Skeletal muscle tissue (tissue), 4 donors: ENCODE data around the gene EPB42. TPM values are rescaled to one million over a fixed set of nuclear protein-coding genes. Genes with fewer than 3 reads are reported as not detected.

Experiments used
- H3K27ac ChIP-seq: one replicate; pipeline ENCODE4 v1.7.0; 2013; ENCODE audit warnings: mild to moderate bottlenecking, low read depth, low read length, inconsistent platforms
- H3K27me3 ChIP-seq, 3 donors: one replicate each; pipeline ENCODE4 v1.7.0; 2013; ENCODE audit warnings: low read length in 3 of 3; ENCODE audit not compliant: control insufficient read depth in 3 of 3, insufficient read depth in 3 of 3
- H3K36me3 ChIP-seq, 3 donors: one replicate each; pipeline ENCODE4 v1.7.0; 2013; ENCODE audit warnings: low read length in 3 of 3; ENCODE audit not compliant: control insufficient read depth in 3 of 3, insufficient read depth in 3 of 3
- H3K4me1 ChIP-seq, 3 donors: one replicate each; pipeline ENCODE4 v1.7.0; 2013; ENCODE audit warnings: low read length in 3 of 3, mild to moderate bottlenecking in 3 of 3; ENCODE audit not compliant: control insufficient read depth in 3 of 3, insufficient read depth in 3 of 3
- H3K4me3 ChIP-seq, 3 donors: one replicate each; pipeline ENCODE4 v1.7.0; 2013; ENCODE audit warnings: low read length in 3 of 3
- H3K9ac ChIP-seq, 3 donors: one replicate each; pipeline ENCODE4 v1.7.0; 2013; ENCODE audit warnings: low read length in 3 of 3, mild to moderate bottlenecking in 3 of 3, moderate library complexity in 2 of 3, low read depth in 1 of 3
- H3K9me3 ChIP-seq, 3 donors: one replicate each; pipeline ENCODE4 v1.7.0; 2013; ENCODE audit warnings: low read length in 3 of 3; ENCODE audit not compliant: control insufficient read depth in 3 of 3
- total RNA-seq: library from RNA; depleted of rRNA; stranded (reverse); fragments of >200 nt; gene quantifications from one replicate; pipeline ENCODE4 v1.2.3, GENCODE V29; 2014
- donor health status: Osteomylitis.

EPB42 gene
- total RNA-seq = 13.6 TPM

GRCh38 chr15:43220991-43221403 lies at the start of gene EPB42:
TSS of gene EPB42 (minus strand) at chr15:43221018. CDS start at chr15:43220825, 193 bp downstream.
- no peaks in the 10 kb centered on the region for H3K27me3 ChIP-seq
- no peaks in the 10 kb centered on the region for H3K9me3 ChIP-seq
- H3K27ac ChIP-seq = no peak within 1 kb of the TSS
- H3K4me1 ChIP-seq = no peaks in the 10 kb centered on the region
- H3K9ac ChIP-seq = no peak within 1 kb of the TSS
- H3K4me3 ChIP-seq = no peak within 1 kb of the TSS
- H3K36me3 ChIP-seq = no peaks in the 10 kb centered on the region

GRCh38 chr15:43270113-43270665 lies 49.4 kb upstream of the EPB42 start:
- Histone ChIP-seq H3K9ac (no peak overlapping the region), H3K4me3 (no peak overlapping the region)

GRCh38 chr15:43268111-43269105 lies 47.6 kb upstream of the EPB42 start:
- no peak overlapping the region for H3K27ac ChIP-seq
- no peak overlapping the region for H3K4me3 ChIP-seq
- no peaks in the 10 kb centered on the region for H3K9me3 ChIP-seq
- peaks cover 0 to 4% (median 0%) of the 10 kb centered on the region in 3 donors for H3K27me3 ChIP-seq
- no peak overlapping the region for H3K9ac ChIP-seq
- H3K4me1 ChIP-seq = peaks cover 0 to 4% (median 3%) of the 10 kb centered on the region in 3 donors
- no peaks in the 10 kb centered on the region for H3K36me3 ChIP-seq

More at GRCh38 chr15:43270113-43270665, 49.4 kb upstream of the EPB42 start:
- H3K27me3 ChIP-seq = peaks cover 0 to 4% (median 0%) of the 10 kb centered on the region in 3 donors
- H3K27ac ChIP-seq = no peak overlapping the region
- H3K4me1 ChIP-seq = peaks cover 3 to 13% (median 4%) of the 10 kb centered on the region in 3 donors
- H3K9me3 ChIP-seq = no peaks in the 10 kb centered on the region
- H3K36me3 ChIP-seq = no peaks in the 10 kb centered on the region

GRCh38 chr15:43267439-43267838 lies 46.6 kb upstream of the EPB42 start:
- Histone ChIP-seq H3K36me3 (no peaks in the 10 kb centered on the region), H3K9ac (no peak overlapping the region), H3K27ac (no peak overlapping the region), H3K27me3 (peaks cover 0 to 4% (median 0%) of the 10 kb centered on the region in 3 donors), H3K4me1 (no peaks in the 10 kb centered on the region), H3K9me3 (no peaks in the 10 kb centered on the region), H3K4me3 (no peak overlapping the region)

GRCh38 chr15:43266834-43267233 lies 46.0 kb upstream of the EPB42 start, which contains the start of gene TGM5:
TSS of gene TGM5 (minus strand) at chr15:43266928. CDS start at chr15:43266849, 79 bp downstream.
- no peak within 1 kb of the TSS for H3K27ac ChIP-seq
- no peaks in the 10 kb centered on the region for H3K4me1 ChIP-seq
- no peaks in the 10 kb centered on the region for H3K9me3 ChIP-seq
- no peak within 1 kb of the TSS for H3K9ac ChIP-seq
- no peak within 1 kb of the TSS for H3K4me3 ChIP-seq
- no peaks in the 10 kb centered on the region for H3K36me3 ChIP-seq
- H3K27me3 ChIP-seq = peaks cover 0 to 4% (median 0%) of the 10 kb centered on the region in 3 donors

- Histone ChIP-seq H3K27me3 (peaks cover 0 to 4% (median 0%) of the 10 kb centered on the region in 3 donors), H3K9me3 (no peaks in the 10 kb centered on the region), H3K4me3 (no peak overlapping the region), H3K36me3 (no peaks in the 10 kb centered on the region), H3K4me1 (no peaks in the 10 kb centered on the region), H3K27ac (no peak overlapping the region), H3K9ac (no peak overlapping the region)
Measured at GRCh38 chr15:43266386-43266785, 45.6 kb upstream of the EPB42 start.

- Histone ChIP-seq H3K4me3 (no peak overlapping the region), H3K4me1 (no peaks in the 10 kb centered on the region), H3K9ac (no peak overlapping the region), H3K9me3 (no peaks in the 10 kb centered on the region), H3K27ac (no peak overlapping the region), H3K27me3 (no peaks in the 10 kb centered on the region), H3K36me3 (no peaks in the 10 kb centered on the region)
Measured at GRCh38 chr15:43260011-43260615, 39.3 kb upstream of the EPB42 start.

GRCh38 chr15:43258781-43259180 lies 38.0 kb upstream of the EPB42 start:
- Histone ChIP-seq H3K36me3 (no peaks in the 10 kb centered on the region), H3K9me3 (no peaks in the 10 kb centered on the region), H3K4me1 (peaks cover 0 to 4% (median 3%) of the 10 kb centered on the region in 3 donors), H3K9ac (no peak overlapping the region), H3K4me3 (no peak overlapping the region), H3K27me3 (no peaks in the 10 kb centered on the region), H3K27ac (no peak overlapping the region)

- no peaks in the 10 kb centered on the region for H3K27me3 ChIP-seq
- no peak overlapping the region for H3K4me3 ChIP-seq
- H3K9ac ChIP-seq = no peak overlapping the region
Measured at GRCh38 chr15:43256341-43256740, 35.5 kb upstream of the EPB42 start.

More at GRCh38 chr15:43256341-43256740, 35.5 kb upstream of the EPB42 start:
- H3K9me3 ChIP-seq = no peaks in the 10 kb centered on the region
- no peaks in the 10 kb centered on the region for H3K36me3 ChIP-seq
- H3K27ac ChIP-seq = no peak overlapping the region
- peaks cover 0 to 5% (median 4%) of the 10 kb centered on the region in 3 donors for H3K4me1 ChIP-seq
